Measurements from ENCODE around the gene ODF2.

The ODF2 gene

DNA sequence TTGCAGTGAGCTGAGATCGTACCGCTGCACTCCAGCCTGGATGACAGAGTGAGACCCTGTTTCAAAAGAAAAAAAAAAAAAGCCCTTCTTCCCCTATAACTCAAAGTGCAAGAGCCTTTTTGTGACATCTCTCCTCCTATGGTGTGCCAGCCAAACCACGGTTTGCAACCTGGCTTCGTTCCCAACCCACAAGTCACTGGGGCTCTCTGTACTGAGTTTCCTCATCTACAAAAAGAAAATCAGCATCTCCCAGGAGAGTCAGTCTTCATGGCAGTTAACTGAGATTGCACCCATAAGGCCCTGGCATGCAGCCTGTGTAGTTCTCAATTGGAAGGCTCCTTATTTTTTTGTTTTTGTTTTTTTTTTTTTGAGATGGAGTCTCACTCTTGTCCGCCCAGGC is 14.8 kb downstream of the ODF2 start:
- H2AFZ ChIP-seq (ENCODE audit: low read depth): no peak overlapping the region
- no peak for TF ChIP-seq CTCF (conservative IDR thresholded peaks at IDR 0.05; ENCODE audit: low read depth, low read length)
- H3K79me2 ChIP-seq (ENCODE audit: insufficient read depth, low read depth): no peaks in the 10 kb centered on the region
- H3K4me1 ChIP-seq (ENCODE audit: low read depth, poor library complexity, severe bottlenecking): peaks cover 25% of the 10 kb centered on the region
- H3K4me2 ChIP-seq: peak overlapping the region; percentile 38
- H3K27ac ChIP-seq: peak overlapping the region; percentile 54
- no peaks in the 10 kb centered on the region for H4K20me1 ChIP-seq (ENCODE audit: insufficient read depth)
- no peaks in the 10 kb centered on the region for H3K36me3 ChIP-seq (ENCODE audit: insufficient read depth)
- no peaks in the 10 kb centered on the region for H3K27me3 ChIP-seq (ENCODE audit: insufficient read depth, low read depth)
- H3K4me3 ChIP-seq (IDR thresholded peaks at IDR 0.05; ENCODE audit: insufficient read depth, low read depth, low read length): no peak overlapping the region
- no peak overlapping the region for H3K9ac ChIP-seq

GRCh38 chr9:128473104-128473503 is 17.3 kb downstream of the ODF2 start:
- no peaks in the 10 kb centered on the region for H4K20me1 ChIP-seq (ENCODE audit: insufficient read depth)
- no peak overlapping the region for H3K27ac ChIP-seq
- H3K4me1 ChIP-seq (ENCODE audit: low read depth, poor library complexity, severe bottlenecking): peaks cover 25% of the 10 kb centered on the region
- no peaks in the 10 kb centered on the region for H3K79me2 ChIP-seq (ENCODE audit: insufficient read depth, low read depth)
- TF ChIP-seq CTCF (conservative IDR thresholded peaks at IDR 0.05; ENCODE audit: low read depth, low read length): no peak
- H3K36me3 ChIP-seq (ENCODE audit: insufficient read depth): no peaks in the 10 kb centered on the region
- H3K9ac ChIP-seq: no peak overlapping the region
- H3K4me3 ChIP-seq (IDR thresholded peaks at IDR 0.05; ENCODE audit: insufficient read depth, low read depth, low read length): no peak overlapping the region
- H3K4me2 ChIP-seq: no peak overlapping the region
- H3K27me3 ChIP-seq (ENCODE audit: insufficient read depth, low read depth): no peaks in the 10 kb centered on the region
- no peak overlapping the region for H2AFZ ChIP-seq (ENCODE audit: low read depth)

DNA sequence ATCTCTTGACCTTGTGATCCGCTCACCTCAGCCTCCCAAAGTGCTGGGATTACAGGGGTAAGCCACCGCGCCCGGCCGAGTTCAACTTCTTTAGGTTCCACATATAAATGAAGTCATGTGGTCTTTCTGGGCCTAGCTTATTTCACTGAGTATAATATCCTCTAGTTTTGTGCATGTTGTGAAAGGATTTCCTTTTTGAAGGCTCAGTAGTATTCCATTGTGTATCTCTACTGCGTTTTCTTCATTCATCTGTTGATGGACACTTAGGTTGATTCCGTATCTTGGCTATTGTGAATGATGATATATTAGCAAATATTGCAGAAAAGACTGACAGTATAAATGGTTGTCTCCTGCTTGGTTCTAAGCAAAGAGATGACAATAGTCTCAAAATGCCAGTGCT is 20.1 kb downstream of the ODF2 start:
- Histone ChIP-seq H3K36me3 (ENCODE audit: insufficient read depth) (no peaks in the 10 kb centered on the region), H3K9ac (no peak overlapping the region), H3K79me2 (ENCODE audit: insufficient read depth, low read depth) (no peaks in the 10 kb centered on the region), H3K27ac (no peak overlapping the region), H3K27me3 (ENCODE audit: insufficient read depth, low read depth) (no peaks in the 10 kb centered on the region), H3K4me3 (IDR thresholded peaks at IDR 0.05; ENCODE audit: insufficient read depth, low read depth, low read length) (no peak overlapping the region), H2AFZ (ENCODE audit: low read depth) (no peak overlapping the region), H3K4me2 (no peak overlapping the region), H3K4me1 (ENCODE audit: low read depth, poor library complexity, severe bottlenecking) (peaks cover 3% of the 10 kb centered on the region), H4K20me1 (ENCODE audit: insufficient read depth) (no peaks in the 10 kb centered on the region)
- no peak for TF ChIP-seq CTCF (conservative IDR thresholded peaks at IDR 0.05; ENCODE audit: low read depth, low read length)

DNA sequence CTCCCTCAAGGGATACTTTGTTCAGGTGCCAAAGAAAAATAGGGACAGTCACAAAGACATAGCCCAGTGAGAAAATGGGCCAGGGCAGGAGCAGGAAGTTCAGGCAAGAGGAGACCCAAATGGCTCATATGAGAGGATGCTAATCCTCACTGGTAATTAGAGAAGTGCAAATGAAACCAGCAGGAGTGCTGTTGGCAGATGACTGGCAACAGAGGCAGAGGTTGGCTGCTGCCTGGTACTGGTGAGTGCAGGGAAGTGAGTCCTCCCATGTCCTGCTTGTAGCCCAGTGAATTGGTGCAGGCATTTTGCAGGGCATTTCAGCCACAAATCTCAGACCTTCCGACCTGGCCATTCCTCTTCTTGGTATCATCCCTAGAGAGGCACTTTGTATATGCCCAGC is 23.5 kb downstream of the ODF2 start:
- Histone ChIP-seq H3K9ac (no peak overlapping the region), H3K27me3 (ENCODE audit: insufficient read depth, low read depth) (no peaks in the 10 kb centered on the region), H3K27ac (no peak overlapping the region), H3K4me1 (ENCODE audit: low read depth, poor library complexity, severe bottlenecking) (no peaks in the 10 kb centered on the region), H2AFZ (ENCODE audit: low read depth) (no peak overlapping the region), H3K4me3 (IDR thresholded peaks at IDR 0.05; ENCODE audit: insufficient read depth, low read depth, low read length) (no peak overlapping the region), H3K79me2 (ENCODE audit: insufficient read depth, low read depth) (no peaks in the 10 kb centered on the region), H3K4me2 (no peak overlapping the region), H3K36me3 (ENCODE audit: insufficient read depth) (no peaks in the 10 kb centered on the region), H4K20me1 (ENCODE audit: insufficient read depth) (no peaks in the 10 kb centered on the region)
- TF ChIP-seq CTCF (conservative IDR thresholded peaks at IDR 0.05; ENCODE audit: low read depth, low read length): 0 out of 2 replicates have a peak, but pooled peaks have one; percentile 13
